ENCODE results near the gene RAB11FIP3.

DNA sequence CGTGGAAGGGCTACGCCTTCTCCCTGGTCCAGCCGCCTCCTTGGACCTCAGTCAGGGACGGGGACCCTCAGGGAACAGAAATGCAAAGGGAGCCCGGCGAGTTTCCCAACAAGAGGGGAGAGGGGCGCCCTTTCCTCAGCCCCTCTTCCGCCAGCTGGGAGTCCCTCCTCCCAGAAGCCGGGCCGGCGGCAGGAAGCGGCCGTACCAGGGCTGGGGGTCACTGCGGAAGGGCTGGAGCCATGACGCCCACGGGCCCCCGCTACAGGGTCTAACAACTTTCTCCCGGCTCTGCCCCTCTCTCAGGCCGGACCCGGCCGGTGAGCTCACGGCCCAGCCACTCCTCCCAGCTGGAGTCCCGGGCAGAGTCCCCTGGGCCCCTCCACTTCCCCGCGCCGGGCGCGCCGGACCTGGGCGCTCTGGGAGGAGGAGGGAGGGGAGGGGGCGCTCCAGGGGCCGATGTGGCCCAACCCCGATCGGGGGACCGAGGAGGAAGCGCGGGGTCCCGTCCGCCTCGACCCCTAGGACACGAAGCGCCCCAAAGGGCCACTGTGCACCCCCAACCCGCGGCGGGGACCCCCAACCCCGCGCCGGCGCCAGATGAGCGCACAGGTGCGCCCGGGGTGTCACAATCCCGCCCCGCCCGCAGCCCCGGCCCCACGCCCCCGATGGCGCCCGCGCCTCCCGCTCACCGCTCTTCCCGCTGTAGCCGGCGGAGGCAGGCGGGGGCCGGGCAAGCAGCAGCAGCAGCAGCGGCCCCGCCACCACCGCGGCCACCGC is 44.2 kb upstream of the RAB11FIP3 start:
- TF ChIP-seq, protein P1, sequence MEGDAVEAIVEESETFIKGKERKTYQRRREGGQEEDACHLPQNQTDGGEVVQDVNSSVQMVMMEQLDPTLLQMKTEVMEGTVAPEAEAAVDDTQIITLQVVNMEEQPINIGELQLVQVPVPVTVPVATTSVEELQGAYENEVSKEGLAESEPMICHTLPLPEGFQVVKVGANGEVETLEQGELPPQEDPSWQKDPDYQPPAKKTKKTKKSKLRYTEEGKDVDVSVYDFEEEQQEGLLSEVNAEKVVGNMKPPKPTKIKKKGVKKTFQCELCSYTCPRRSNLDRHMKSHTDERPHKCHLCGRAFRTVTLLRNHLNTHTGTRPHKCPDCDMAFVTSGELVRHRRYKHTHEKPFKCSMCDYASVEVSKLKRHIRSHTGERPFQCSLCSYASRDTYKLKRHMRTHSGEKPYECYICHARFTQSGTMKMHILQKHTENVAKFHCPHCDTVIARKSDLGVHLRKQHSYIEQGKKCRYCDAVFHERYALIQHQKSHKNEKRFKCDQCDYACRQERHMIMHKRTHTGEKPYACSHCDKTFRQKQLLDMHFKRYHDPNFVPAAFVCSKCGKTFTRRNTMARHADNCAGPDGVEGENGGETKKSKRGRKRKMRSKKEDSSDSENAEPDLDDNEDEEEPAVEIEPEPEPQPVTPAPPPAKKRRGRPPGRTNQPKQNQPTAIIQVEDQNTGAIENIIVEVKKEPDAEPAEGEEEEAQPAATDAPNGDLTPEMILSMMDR (conservative IDR thresholded peaks at IDR 0.05 in 1 of 2, IDR thresholded peaks at IDR 0.05 in 1 of 2; ENCODE audit: extremely low read depth in 1 of 2, insufficient read depth in 1 of 2, low read depth in 1 of 2, low read length in 2 of 2), result no peak
- TF ChIP-seq EZH2 (IDR thresholded peaks at IDR 0.05; ENCODE audit: borderline replicate concordance, low read length), result no peak
